Gastroesophageal sphincter (tissue), 3 donors: ENCODE results near the gene UGP2.

Experiments used
- EP300 ChIP-seq: sonication (generic); formaldehyde crosslinking; IDR thresholded peaks from one replicate; pipeline ENCODE4 v1.6.1; 2017; ENCODE audit warnings: antibody characterized with exemption, mild to moderate bottlenecking
- POLR2A ChIP-seq, 2 donors: fragments of 450-650 bp; IDR thresholded peaks; one replicate each; pipeline ENCODE4 v1.6.1; 2017; ENCODE audit warnings: antibody characterized with exemption in 2 of 2, mild to moderate bottlenecking in 2 of 2, moderate library complexity in 1 of 2
- POLR2AphosphoS5 ChIP-seq: sonication (generic); formaldehyde crosslinking; IDR thresholded peaks from one replicate; pipeline ENCODE4 v1.6.1; 2017; ENCODE audit warnings: antibody characterized with exemption
- TF ChIP-seq, protein P1 (sequence below), 4 experiments: fragments of 200-600 bp in 2 of 4; fragments of 450-650 bp in 2 of 4; sonication (generic) in 1 of 4; IDR thresholded peaks; one replicate each; pipeline ENCODE4 v1.5.1; 2017 to 2019; ENCODE audit warnings: antibody characterized with exemption in 4 of 4, mild to moderate bottlenecking in 2 of 4, moderate library complexity in 2 of 4

DNA sequence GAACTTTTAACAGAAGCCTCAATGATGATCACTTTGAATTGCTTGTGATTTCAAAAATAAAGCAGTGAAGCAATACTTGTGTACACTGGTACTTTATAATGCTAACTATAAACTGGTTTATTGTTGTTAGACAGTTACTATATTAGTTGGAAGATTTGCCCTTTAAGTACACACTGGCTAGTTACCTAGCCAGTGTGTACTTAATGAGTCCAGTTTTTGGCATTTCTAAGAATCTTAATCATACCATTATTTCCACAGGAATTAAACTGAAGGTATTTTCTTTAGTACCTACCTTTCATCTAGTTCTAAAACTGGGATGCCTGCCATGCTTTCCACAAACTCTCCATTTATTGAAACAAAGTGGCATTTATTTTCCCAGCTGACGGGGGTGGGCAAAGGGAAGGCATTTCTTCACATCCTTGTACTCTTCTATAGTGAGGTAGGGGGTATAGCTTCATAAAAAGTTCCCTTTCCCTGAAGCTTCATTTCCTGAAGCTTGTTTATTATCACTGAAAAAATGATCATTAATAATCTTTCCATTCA, 49.9 kb downstream of the UGP2 start:
- TF ChIP-seq POLR2A (IDR thresholded peaks at IDR 0.05) (no peak), POLR2AphosphoS5 (no peak), EP300 (no peak)
- TF ChIP-seq, protein P1, sequence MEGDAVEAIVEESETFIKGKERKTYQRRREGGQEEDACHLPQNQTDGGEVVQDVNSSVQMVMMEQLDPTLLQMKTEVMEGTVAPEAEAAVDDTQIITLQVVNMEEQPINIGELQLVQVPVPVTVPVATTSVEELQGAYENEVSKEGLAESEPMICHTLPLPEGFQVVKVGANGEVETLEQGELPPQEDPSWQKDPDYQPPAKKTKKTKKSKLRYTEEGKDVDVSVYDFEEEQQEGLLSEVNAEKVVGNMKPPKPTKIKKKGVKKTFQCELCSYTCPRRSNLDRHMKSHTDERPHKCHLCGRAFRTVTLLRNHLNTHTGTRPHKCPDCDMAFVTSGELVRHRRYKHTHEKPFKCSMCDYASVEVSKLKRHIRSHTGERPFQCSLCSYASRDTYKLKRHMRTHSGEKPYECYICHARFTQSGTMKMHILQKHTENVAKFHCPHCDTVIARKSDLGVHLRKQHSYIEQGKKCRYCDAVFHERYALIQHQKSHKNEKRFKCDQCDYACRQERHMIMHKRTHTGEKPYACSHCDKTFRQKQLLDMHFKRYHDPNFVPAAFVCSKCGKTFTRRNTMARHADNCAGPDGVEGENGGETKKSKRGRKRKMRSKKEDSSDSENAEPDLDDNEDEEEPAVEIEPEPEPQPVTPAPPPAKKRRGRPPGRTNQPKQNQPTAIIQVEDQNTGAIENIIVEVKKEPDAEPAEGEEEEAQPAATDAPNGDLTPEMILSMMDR (IDR thresholded peaks at IDR 0.05) = no peak
